GM23338 (cell line): ENCODE results near the gene NECAB3. TPM values are rescaled to one million over a fixed set of nuclear protein-coding genes. Genes with fewer than 3 reads are reported as not detected.

Experiments
- ATAC-seq: fragments of 200-7000 bp; cut with Tn5 transposase; 3 replicates; pipeline ENCODE4 v1.9.1; 2020
- DNase-seq: peaks from one replicate; pipeline ENCODE4 v3.0.0-alpha.2; 2015; ENCODE audit warnings: low spot score
- H2AFZ ChIP-seq: fragments of 200-600 bp; sonication (generic); 2 replicates; pipeline ENCODE4 v1.8.0; 2016; ENCODE audit warnings: antibody characterized with exemption, mild to moderate bottlenecking, moderate library complexity
- H3F3A ChIP-seq: fragments of 200-600 bp; sonication (generic); replicated peaks from 2 replicates; pipeline ENCODE4 v1.8.0; 2017; ENCODE audit warnings: antibody characterized with exemption, mixed run types, low read depth
- H3K27ac ChIP-seq: fragments of 200-600 bp; sonication (generic); 2 replicates; pipeline ENCODE4 v1.6.1; 2016; ENCODE audit warnings: low read depth
- H3K27me3 ChIP-seq: fragments of 200-600 bp; sonication (generic); 2 replicates; pipeline ENCODE4 v1.8.0; 2016; ENCODE audit warnings: mild to moderate bottlenecking, mixed run types, moderate library complexity; ENCODE audit not compliant: insufficient read depth
- H3K36me3 ChIP-seq: fragments of 200-600 bp; sonication (generic); 2 replicates; pipeline ENCODE4 v1.8.0; 2016; ENCODE audit warnings: mild to moderate bottlenecking; ENCODE audit not compliant: insufficient read depth
- H3K4me1 ChIP-seq: fragments of 200-600 bp; sonication (generic); 2 replicates; pipeline ENCODE4 v1.8.0; 2016; ENCODE audit warnings: mild to moderate bottlenecking, moderate library complexity; ENCODE audit not compliant: insufficient read depth
- H3K4me2 ChIP-seq: fragments of 200-600 bp; sonication (generic); 2 replicates; pipeline ENCODE4 v1.7.1; 2017; ENCODE audit warnings: mixed run types
- H3K4me3 ChIP-seq: fragments of 200-600 bp; sonication (generic); 2 replicates; pipeline ENCODE4 v1.6.1; 2016; ENCODE audit warnings: mixed run types
- H3K79me2 ChIP-seq: fragments of 200-600 bp; sonication (generic); replicated peaks from 2 replicates; pipeline ENCODE4 v1.8.0; 2017; ENCODE audit warnings: mild to moderate bottlenecking; ENCODE audit not compliant: insufficient read depth
- H3K9me2 ChIP-seq: fragments of 200-600 bp; sonication (generic); 2 replicates; pipeline ENCODE4 v1.8.0; 2017; ENCODE audit not compliant: insufficient read depth
- H4K20me1 ChIP-seq: fragments of 200-600 bp; sonication (generic); replicated peaks from 2 replicates; pipeline ENCODE4 v1.8.0; 2017; ENCODE audit warnings: mild to moderate bottlenecking; ENCODE audit not compliant: insufficient read depth
- H3K27ac Mint-ChIP-seq: 2 replicates; pipeline ENCODE4 v1.8.0; 2020; ENCODE audit warnings: inconsistent platforms, mild to moderate bottlenecking, moderate library complexity, mixed read lengths
- H3K27me3 Mint-ChIP-seq: 3 replicates; pipeline ENCODE4 v1.8.0; 2022; ENCODE audit warnings: low read depth, mild to moderate bottlenecking, moderate library complexity, mixed read lengths, inconsistent platforms; ENCODE audit not compliant: insufficient read depth, poor library complexity
- H3K36me3 Mint-ChIP-seq: 3 replicates; pipeline ENCODE4 v1.8.0; 2021; ENCODE audit warnings: low read depth, mild to moderate bottlenecking, inconsistent platforms, moderate library complexity, mixed read lengths
- H3K4me1 Mint-ChIP-seq: 3 replicates; pipeline ENCODE4 v1.8.0; 2020; ENCODE audit warnings: mild to moderate bottlenecking, inconsistent platforms, mixed read lengths
- H3K4me3 Mint-ChIP-seq: 3 replicates; pipeline ENCODE4 v1.8.0; 2021; ENCODE audit warnings: moderate library complexity, mild to moderate bottlenecking, inconsistent platforms, mixed read lengths
- H3K9me3 Mint-ChIP-seq: 3 replicates; pipeline ENCODE4 v1.8.0; 2020; ENCODE audit warnings: moderate library complexity, mild to moderate bottlenecking, inconsistent platforms, mixed read lengths
- CREB1 ChIP-seq: fragments of 250-450 bp; sonication (Bioruptor Pico); IDR thresholded peaks from 2 replicates; pipeline ENCODE4 v1.5.0; 2020; ENCODE audit warnings: low read depth, mild to moderate bottlenecking, moderate library complexity
- CTCF ChIP-seq, 2 experiments: fragments of 200-600 bp in 1 of 2; sonication (generic) in 1 of 2; conservative IDR thresholded peaks; 2 replicates each; pipeline versions ENCODE4 v1.5.1 to v1.6.1; 2016 to 2017; ENCODE audit warnings: antibody characterized with exemption in 2 of 2, low read depth in 2 of 2, mild to moderate bottlenecking in 2 of 2, moderate library complexity in 1 of 2
- ETS1 ChIP-seq: IDR thresholded peaks from 2 replicates; pipeline ENCODE4 v1.6.1; 2016; ENCODE audit warnings: antibody characterized with exemption
- EZH2 ChIP-seq: fragments of 200-600 bp; sonication (generic); IDR thresholded peaks from one replicate; pipeline ENCODE4 v1.8.0; 2017; ENCODE audit warnings: antibody characterized with exemption, mild to moderate bottlenecking, low read depth; ENCODE audit not compliant: unreplicated experiment
- EZH2phosphoT487 ChIP-seq: fragments of 200-600 bp; sonication (generic); IDR thresholded peaks from one replicate; pipeline ENCODE4 v1.8.1; 2018; ENCODE audit warnings: antibody characterized with exemption; ENCODE audit not compliant: unreplicated experiment
- JUNB ChIP-seq: IDR thresholded peaks from one replicate; pipeline ENCODE4 v1.6.1; 2016; ENCODE audit warnings: antibody characterized with exemption; ENCODE audit not compliant: unreplicated experiment
- NANOG ChIP-seq: IDR thresholded peaks from 2 replicates; pipeline ENCODE4 v1.6.1; 2016; ENCODE audit warnings: antibody characterized with exemption, borderline replicate concordance
- POLR2AphosphoS5 ChIP-seq: IDR thresholded peaks from 2 replicates; pipeline ENCODE4 v1.6.1; 2016; ENCODE audit warnings: antibody characterized with exemption, low read depth
- REST ChIP-seq: IDR thresholded peaks from one replicate; pipeline ENCODE4 v1.6.1; 2018; ENCODE audit warnings: antibody characterized with exemption; ENCODE audit not compliant: unreplicated experiment
- STAT1 ChIP-seq: IDR thresholded peaks from one replicate; pipeline ENCODE4 v1.6.1; 2016; ENCODE audit warnings: antibody characterized with exemption; ENCODE audit not compliant: unreplicated experiment
- ZNF114 ChIP-seq: fragments of 250-450 bp; sonication (Bioruptor Pico); IDR thresholded peaks from 2 replicates; pipeline ENCODE4 v1.5.0; 2020; ENCODE audit warnings: mild to moderate bottlenecking, moderate library complexity
- ZNF331 ChIP-seq: fragments of 250-450 bp; sonication (Bioruptor Pico); IDR thresholded peaks from 2 replicates; pipeline ENCODE4 v1.5.0; 2020; ENCODE audit warnings: low read depth, mild to moderate bottlenecking, moderate library complexity
- ZNF462 ChIP-seq: fragments of 250-450 bp; sonication (Bioruptor Pico); IDR thresholded peaks from 2 replicates; pipeline ENCODE4 v1.5.0; 2020; ENCODE audit warnings: mild to moderate bottlenecking, moderate library complexity
- polyA plus RNA-seq: library from polyadenylated mRNA; unstranded; fragments of >200 nt; fragmentation: Nextera tagmentation; extraction: Ambion mirVana; gene quantifications from 2 replicates; pipeline ENCODE4 v1.2.1, GENCODE V29; 2016
- total RNA-seq: library from RNA; depleted of rRNA; stranded (reverse); fragments of >200 nt; shearing (Covaris generic); gene quantifications from 2 replicates; pipeline ENCODE4 v1.2.3, GENCODE V29; 2014

NECAB3 gene
- total and polyA plus RNA-seq, 2 experiments from 2014 or later = 8.5 to 28.4 TPM

GRCh38 chr20:33709398-33709797, 35.2 kb upstream of the NECAB3 start:
- Mint-ChIP-seq H3K4me3 (no peak overlapping the region), H3K4me1 (peaks cover 16% of the 10 kb centered on the region), H3K36me3 (no peaks in the 10 kb centered on the region; the same call in 2 of the 3 replicates), H3K27me3 (peaks cover 9% of the 10 kb centered on the region), H3K9me3 (no peaks in the 10 kb centered on the region), H3K27ac (no peak overlapping the region)
- H3K4me3 ChIP-seq = no peak overlapping the region
- H2AFZ ChIP-seq = no peak overlapping the region
- peaks cover 13% of the 10 kb centered on the region for H3K4me1 ChIP-seq
- 0 out of 2 replicates have a peak, but pooled peaks cover 3% of the 10 kb centered on the region for H3F3A ChIP-seq
- no peaks in the 10 kb centered on the region for H3K79me2 ChIP-seq
- peak overlapping the region; percentile 64; the same call in 1 of the 2 replicates for H3K27ac ChIP-seq
- H3K27me3 ChIP-seq = no peaks in the 10 kb centered on the region
- TF ChIP-seq CREB1 (no peak), ZNF331 (CRISPR knock-in tag) (no peak), NANOG (no peak), ZNF462 (CRISPR knock-in tag) (no peak), REST (no peak), CTCF (conservative IDR thresholded peaks at IDR 0.05; ENCODE audit: low read depth in 2 of 2) (no peak), ETS1 (no peak), EZH2 (no peak), STAT1 (no peak), EZH2phosphoT487 (no peak), ZNF114 (CRISPR knock-in tag) (no peak), JUNB (no peak), POLR2AphosphoS5 (no peak)
- DNase-seq (peak; percentile 50), ATAC-seq (peak; percentile 40)
- no peaks in the 10 kb centered on the region for H4K20me1 ChIP-seq
- H3K36me3 ChIP-seq = no peaks in the 10 kb centered on the region
- H3K4me2 ChIP-seq = 0 out of 2 replicates have a peak overlapping the region, but pooled peaks have one; percentile 5
- no peaks in the 10 kb centered on the region; the same call in 1 of the 2 replicates for H3K9me2 ChIP-seq
